Left ventricle myocardium inferior (tissue), 1 donor: ENCODE results near the gene MALT1. TPM values are rescaled to one million over a fixed set of nuclear protein-coding genes. Genes with fewer than 3 reads are reported as not detected.

ENCODE experiments used
- DNase-seq: peaks from one replicate; pipeline ENCODE4 v3.0.0-alpha.2; 2020
- H3K27ac ChIP-seq: fragments of 200-600 bp; replicated peaks from 2 replicates; pipeline ENCODE4 v1.8.0; 2021
- H3K27me3 ChIP-seq: fragments of 200-600 bp; 2 replicates; pipeline ENCODE4 v1.8.0; 2021; ENCODE audit warnings: low read depth
- H3K36me3 ChIP-seq: fragments of 200-600 bp; 2 replicates; pipeline ENCODE4 v1.8.0; 2021
- H3K4me1 ChIP-seq: fragments of 200-600 bp; 2 replicates; pipeline ENCODE4 v1.8.0; 2021
- H3K4me3 ChIP-seq: fragments of 200-600 bp; 2 replicates; pipeline ENCODE4 v1.8.0; 2021; ENCODE audit warnings: mild to moderate bottlenecking, moderate library complexity
- H3K9me3 ChIP-seq: fragments of 200-600 bp; replicated peaks from 2 replicates; pipeline ENCODE4 v1.8.0; 2021
- CTCF ChIP-seq: fragments of 200-600 bp; IDR thresholded peaks from 2 replicates; pipeline ENCODE4 v1.8.0; 2021; ENCODE audit warnings: antibody characterized with exemption, mild to moderate bottlenecking, borderline replicate concordance
- intact Hi-C: fragments of 100-400 bp; cut with micrococcal nuclease; formaldehyde crosslinking; loops from one replicate; pipeline ENCODE4 v1.11.0; 2022
- total RNA-seq: library from RNA; stranded (reverse); fragmentation: NEBNext Ultra II Directional; extraction: Animal tissue kit (Norgen Biotek cat#: 25700); gene quantifications from one replicate; pipeline ENCODE4 v1.2.1, GENCODE V29; 2021
- donor health status: DM: no; HTN: yes; CAD: no; lungs with severe emphysema.

MALT1 gene
- total RNA-seq, 1 donor from 2014 or later, result 8.6 TPM

DNA sequence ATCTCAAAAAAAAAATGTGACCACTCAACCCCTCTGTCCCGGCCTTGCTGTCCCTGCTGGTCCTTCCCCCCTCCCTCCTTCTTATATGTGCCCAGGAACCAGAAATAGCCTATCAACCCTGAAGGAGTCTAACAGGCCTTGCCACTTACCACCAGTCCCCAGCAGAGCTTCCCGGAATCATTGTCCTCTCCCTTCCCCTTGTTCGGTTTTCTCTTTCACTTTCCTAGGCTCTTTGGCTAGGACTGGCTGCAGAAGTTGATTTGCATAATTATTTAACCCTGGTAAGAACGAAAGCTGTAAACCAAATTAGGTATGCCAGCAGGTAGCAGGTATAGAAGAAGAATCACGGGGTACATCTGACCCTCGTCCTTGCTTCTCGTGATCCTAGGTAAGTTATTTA, 120.8 kb downstream of the MALT1 start:
- intact Hi-C loops, result no loop called here
- Histone ChIP-seq H3K9me3 (no peaks in the 10 kb centered on the region), H3K27me3 (no peaks in the 10 kb centered on the region), H3K4me1 (peaks cover 32% of the 10 kb centered on the region), H3K27ac (no peak overlapping the region), H3K36me3 (no peaks in the 10 kb centered on the region), H3K4me3 (no peak overlapping the region)
- TF ChIP-seq CTCF, result no peak
- DNase-seq, result no peak

GRCh38 chr18:58793361-58793760, 122.1 kb downstream of the MALT1 start:
- Histone ChIP-seq H3K4me1 (peaks cover 20% of the 10 kb centered on the region), H3K4me3 (no peak overlapping the region), H3K27me3 (no peaks in the 10 kb centered on the region), H3K36me3 (no peaks in the 10 kb centered on the region), H3K27ac (no peak overlapping the region), H3K9me3 (no peaks in the 10 kb centered on the region)
- no peak for DNase-seq
- TF ChIP-seq CTCF, result no peak
- intact Hi-C loops, result no loop called here

GRCh38 chr18:58796220-58796619, 125.0 kb downstream of the MALT1 start:
- Histone ChIP-seq H3K27ac (no peak overlapping the region), H3K9me3 (no peaks in the 10 kb centered on the region), H3K4me1 (no peaks in the 10 kb centered on the region), H3K27me3 (no peaks in the 10 kb centered on the region), H3K36me3 (no peaks in the 10 kb centered on the region), H3K4me3 (no peak overlapping the region)
- no peak for TF ChIP-seq CTCF
- no peak for DNase-seq
- intact Hi-C loops, result no loop called here

GRCh38 chr18:58800582-58800981, 129.3 kb downstream of the MALT1 start:
- no peak overlapping the region for H3K4me3 ChIP-seq
- H3K4me1 ChIP-seq, result no peaks in the 10 kb centered on the region
- H3K36me3 ChIP-seq, result no peaks in the 10 kb centered on the region
- TF ChIP-seq CTCF, result no peak
- no peaks in the 10 kb centered on the region for H3K27me3 ChIP-seq
- DNase-seq, result no peak
- H3K27ac ChIP-seq, result no peak overlapping the region
- intact Hi-C loops, result no loop called here
- H3K9me3 ChIP-seq, result peaks cover 11% of the 10 kb centered on the region

DNA sequence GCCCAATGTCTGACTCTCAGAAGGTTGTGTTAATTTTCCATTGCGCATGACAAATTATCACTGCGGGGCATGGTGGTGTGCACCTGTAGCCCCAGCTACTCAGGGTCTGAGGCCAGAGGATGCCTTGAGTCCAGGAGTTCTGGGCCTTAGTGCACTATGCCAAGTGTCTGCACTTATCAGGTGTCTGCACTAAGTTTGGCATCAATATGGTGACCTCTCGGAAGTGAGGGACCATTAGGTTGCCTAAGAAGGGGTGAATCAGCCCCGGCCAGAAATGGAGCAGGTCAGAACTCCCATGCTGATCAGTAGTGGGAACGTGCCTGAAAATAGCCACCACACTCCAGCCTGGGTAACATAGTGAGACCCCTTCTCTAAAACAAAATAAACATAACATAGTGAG, 131.7 kb downstream of the MALT1 start:
- Histone ChIP-seq H3K27me3 (no peaks in the 10 kb centered on the region), H3K36me3 (no peaks in the 10 kb centered on the region), H3K27ac (no peak overlapping the region), H3K9me3 (peaks cover 11% of the 10 kb centered on the region), H3K4me1 (no peaks in the 10 kb centered on the region), H3K4me3 (no peak overlapping the region)
- TF ChIP-seq CTCF, result no peak
- DNase-seq, result no peak
- intact Hi-C loops, result no loop called here

- Histone ChIP-seq H3K27ac (no peak overlapping the region), H3K27me3 (no peaks in the 10 kb centered on the region), H3K9me3 (peaks cover 11% of the 10 kb centered on the region), H3K36me3 (no peaks in the 10 kb centered on the region), H3K4me3 (no peak overlapping the region), H3K4me1 (no peaks in the 10 kb centered on the region)
- intact Hi-C loops, result no loop called here
- TF ChIP-seq CTCF, result no peak
- DNase-seq, result no peak
These were observed 132.7 kb downstream of the MALT1 start for GRCh38 chr18:58803978-58804377.
